Hematopoietic multipotent progenitor cell (in vitro differentiated cells): ENCODE data around the gene CARD11. TPM values are rescaled to one million over a fixed set of nuclear protein-coding genes. Genes with fewer than 3 reads are reported as not detected.

Experiments
- DNase-seq, 3 donors: peaks; one replicate each; pipeline ENCODE4 v3.0.0-alpha.2; 2011 to 2015; ENCODE audit warnings: low read depth in 2 of 3, low spot score in 2 of 3
- total RNA-seq: library from RNA; depleted of rRNA; stranded (reverse); fragments of >200 nt; gene quantifications from one replicate; pipeline ENCODE4 v1.2.3, GENCODE V29; 2012

The CARD11 gene
- total RNA-seq, 1 donor, result 15.1 TPM

DNA sequence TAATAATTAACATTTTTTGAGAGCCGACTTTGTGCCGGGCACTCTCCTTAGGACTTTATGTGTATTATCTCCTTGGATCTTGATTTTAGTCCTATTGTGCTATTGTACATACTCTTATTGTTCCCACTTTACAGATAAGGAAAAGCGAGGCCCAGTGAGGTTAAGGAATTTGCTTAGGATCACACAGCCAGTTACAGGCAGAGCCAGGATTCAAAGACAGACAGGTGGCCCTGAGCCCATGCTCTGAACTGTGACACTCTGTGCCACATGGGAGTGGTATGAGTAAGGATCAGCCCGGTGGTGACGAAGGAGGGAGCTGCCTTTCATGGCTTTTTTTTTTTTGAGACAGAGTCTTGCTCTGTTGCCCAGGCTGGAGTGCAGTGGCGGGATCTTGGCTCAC is 183.7 kb downstream of the CARD11 start:
- no peak for DNase-seq

DNA sequence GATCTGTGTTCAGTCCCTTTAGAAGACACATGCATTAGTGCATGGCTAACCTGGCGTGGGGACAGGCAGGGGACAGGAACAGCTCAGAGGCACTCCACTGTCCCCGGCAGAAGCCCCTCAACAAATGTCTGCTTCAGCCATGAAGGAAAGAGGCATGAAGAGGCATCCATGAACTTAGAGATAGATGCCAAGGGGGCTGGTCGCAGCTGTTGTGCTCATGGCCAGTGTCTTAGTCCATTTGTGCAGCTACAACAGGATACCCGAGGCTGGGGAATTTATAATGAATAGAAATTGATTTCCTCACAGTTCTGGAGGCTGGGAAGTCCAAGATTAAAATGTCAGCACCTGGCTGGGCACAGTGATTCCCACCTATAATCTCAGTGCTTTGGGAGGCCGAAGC is 185.0 kb downstream of the CARD11 start:
- no peak for DNase-seq

DNA sequence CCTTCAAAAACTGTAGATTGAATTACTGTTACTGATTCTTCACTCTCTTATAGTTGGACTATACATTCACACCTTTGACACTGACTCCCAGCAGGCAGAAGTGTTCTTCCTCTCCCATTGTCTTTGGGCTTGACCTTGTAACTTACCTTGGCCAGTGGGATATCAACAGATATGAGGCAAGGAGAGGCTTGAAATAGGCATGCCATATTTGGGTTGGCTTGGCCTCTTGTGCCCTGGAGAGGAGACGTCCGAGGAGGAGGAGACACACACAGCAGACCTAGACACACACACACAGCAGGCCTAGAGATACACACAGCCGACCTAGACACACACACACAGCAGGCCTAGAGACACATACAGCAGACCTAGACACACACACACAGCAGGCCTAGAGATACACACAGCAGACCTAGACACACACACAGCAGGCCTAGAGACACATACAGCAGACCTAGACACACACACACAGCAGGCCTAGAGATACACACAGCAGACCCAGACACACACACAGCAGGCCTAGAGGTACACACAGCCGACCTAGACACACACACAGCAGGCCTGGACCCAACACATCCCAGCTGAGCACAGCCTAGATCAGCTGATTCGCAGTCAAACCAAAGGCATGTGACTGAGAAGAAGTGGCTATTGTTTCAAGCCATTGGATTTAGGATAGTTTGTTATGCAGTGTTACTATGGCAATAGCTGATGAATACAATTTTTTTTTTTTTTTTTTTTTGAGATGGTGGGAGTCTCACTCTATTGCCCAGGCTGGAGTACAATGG is 187.1 kb downstream of the CARD11 start:
- no peak for DNase-seq

Other genes with a start within 250 kb of the CARD11 start
- gene GNA12, start 199.6 kb downstream of the CARD11 start, total RNA-seq, result 48.2 TPM